HG03095 (cell line): Measurements from ENCODE around the gene GAB1.
A peak's percentile ranks its signal among the peaks of the same experiment; 100 is the strongest.

Experiments
- ATAC-seq: cut with Tn5 transposase; IDR thresholded peaks from one replicate; pipeline ENCODE4 v1.9.1; 2021; ENCODE audit warnings: moderate library complexity; ENCODE audit not compliant: unreplicated experiment

GAB1 gene

DNA sequence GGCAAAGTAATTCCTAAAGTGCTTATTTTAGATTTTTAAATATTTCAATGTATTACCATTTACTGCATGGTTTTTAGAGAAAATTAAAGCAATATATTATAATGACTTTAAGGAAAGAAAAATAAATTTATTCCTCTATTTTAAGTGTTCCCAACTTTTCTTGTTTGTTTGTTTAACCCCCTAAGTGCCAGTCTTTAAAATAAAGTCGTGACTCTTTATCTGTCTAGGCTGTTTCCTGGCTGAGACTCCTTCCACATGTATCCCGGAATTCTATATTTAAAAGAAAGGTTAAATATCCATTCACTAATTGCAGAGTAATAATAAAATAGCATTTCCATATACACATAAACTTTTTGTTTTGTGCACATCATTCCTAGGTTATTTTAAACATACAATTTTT, 71.2 kb downstream of the GAB1 start:
- no peak for ATAC-seq

- no peak for ATAC-seq
Measured at GRCh38 chr4:143410015-143410414, 73.3 kb downstream of the GAB1 start.

DNA sequence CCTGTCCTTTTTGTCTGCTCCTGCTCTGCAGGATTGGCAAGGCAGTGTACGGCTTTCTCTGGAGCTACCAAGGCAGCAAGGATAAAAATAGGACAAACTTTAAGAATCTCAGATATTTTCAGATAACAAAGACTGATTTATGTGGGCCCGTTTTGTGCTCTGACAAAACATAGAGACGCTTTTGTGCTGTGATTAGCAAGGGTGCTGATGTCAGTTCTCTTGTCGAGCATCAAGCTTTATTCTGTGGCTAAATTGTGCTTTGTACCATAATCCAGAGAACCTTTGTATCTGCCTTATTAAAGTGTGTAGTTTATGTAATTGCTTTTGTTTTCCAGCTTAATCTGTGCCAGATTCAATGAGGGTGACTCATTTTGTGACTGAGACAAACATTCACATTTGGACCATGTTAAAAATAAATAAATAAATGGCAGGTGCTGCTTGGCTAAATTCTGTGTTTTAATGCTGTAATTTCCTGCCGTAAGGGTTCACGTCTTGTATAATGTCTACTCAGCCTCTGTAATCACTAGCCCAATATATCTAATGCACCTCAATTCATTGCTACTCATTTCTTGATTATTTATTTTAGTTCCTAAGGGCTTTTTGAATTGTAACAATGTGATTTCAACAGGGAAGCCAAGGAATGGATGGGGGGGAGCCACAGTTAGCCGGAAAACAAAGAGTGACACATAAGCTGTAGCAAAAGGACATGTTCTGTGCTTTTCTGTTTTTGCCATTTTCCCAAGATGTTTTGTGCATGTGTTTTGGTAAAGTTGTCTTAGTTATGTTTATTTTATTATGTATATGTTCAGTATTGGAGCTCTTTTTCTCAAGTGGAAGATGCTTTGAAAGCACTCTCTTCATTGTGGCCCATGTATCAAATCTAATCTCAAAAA, 75.1 kb downstream of the GAB1 start:
- ATAC-seq: no peak

GRCh38 chr4:143412420-143412758, 75.7 kb downstream of the GAB1 start:
- ATAC-seq: no peak

GRCh38 chr4:143417679-143418403, 81.2 kb downstream of the GAB1 start:
- peak; percentile 88 for ATAC-seq

GRCh38 chr4:143420227-143420626, 83.6 kb downstream of the GAB1 start:
- ATAC-seq: no peak

DNA sequence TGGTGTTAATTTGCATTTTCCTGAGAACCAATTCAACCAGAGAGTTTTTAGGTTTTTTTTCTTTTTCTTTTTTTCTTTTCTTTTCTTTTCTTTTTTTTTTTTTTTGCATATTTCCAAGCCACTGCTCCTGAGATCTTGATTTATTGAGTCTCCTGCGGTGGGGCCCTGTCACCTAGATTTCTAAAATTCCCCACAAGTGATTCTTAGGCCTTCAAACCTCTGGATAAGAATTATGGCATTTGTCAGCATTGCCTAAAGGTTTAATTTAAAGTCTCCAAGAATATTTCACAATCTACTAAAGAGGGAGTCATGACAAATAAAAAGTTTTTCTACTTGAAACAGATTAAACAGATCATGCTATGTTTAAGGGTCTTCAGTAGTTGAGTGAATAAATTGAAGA, 84.9 kb downstream of the GAB1 start:
- no peak for ATAC-seq

- ATAC-seq: no peak
Measured at GRCh38 chr4:143424276-143424675, 87.6 kb downstream of the GAB1 start.

DNA sequence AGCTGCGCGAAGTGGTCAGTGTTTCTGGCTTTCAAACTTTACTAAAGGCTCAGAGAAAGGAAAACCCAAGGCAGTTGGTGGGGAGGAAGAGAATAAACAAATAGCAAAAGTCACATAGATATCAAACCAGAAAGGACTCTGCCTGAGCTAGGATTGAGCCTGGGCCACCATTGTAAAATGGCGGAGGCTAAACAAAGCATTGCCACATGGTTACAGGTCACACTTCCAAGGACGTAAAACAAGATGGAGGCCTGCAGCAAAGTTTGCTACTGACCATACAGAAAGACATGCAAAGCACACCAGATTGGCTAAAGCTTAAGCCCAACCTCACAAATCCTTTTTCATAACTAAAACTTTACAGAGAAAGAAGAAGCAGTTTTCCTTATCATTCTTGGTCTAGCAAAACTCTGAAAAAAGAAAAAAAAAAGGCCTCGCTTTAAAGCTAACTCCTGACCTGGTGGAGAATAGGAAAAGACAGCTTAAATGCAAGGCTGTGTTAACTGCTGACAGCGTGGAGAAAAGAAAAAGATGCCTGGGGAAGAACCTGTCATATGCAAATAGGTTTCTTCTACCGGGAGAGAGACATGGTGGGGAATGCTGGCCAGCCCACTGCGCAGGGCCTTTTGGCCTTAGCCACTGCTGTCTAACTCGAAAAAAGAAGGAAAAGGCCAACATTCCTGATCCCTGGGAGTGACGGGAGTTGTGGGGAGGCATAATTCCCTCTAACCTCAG, 95.0 kb downstream of the GAB1 start:
- ATAC-seq: no peak

GRCh38 chr4:143432258-143432591, 95.5 kb downstream of the GAB1 start:
- no peak for ATAC-seq

DNA sequence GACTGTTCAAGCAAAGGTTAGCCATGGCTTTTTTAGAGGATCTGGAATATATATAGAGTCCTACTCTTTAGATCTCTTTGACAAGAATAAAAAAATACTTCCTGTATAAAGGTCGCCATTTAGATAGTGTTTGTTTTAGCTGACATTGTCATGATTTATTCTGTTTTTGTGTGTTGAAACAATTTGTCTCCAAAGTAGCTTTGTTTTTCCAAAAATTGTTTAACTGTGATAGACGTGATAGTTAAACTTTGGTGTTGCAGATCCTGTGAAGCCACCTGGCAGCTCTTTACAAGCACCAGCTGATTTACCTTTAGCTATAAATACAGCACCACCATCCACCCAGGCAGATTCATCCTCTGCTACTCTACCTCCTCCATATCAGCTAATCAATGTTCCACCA, 96.6 kb downstream of the GAB1 start:
- ATAC-seq: no peak

DNA sequence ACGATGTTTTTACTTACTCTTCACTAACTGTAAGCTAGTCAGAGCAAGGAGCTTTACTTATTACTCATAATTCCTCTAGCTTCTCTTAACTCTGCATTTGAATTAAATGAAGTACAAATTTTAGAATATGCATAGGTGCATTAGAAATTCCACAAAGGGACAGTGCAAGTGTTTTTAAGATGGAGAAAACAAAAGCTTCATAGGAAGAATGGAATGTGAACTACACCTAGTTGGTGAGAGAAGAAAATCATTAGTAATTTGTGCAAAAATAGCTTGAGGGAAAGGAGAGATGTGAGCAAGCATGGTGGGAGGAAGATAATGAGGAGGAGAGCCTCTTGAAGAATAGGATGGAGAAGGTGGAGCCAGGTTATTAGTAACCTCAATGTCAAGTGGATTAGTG, 99.3 kb downstream of the GAB1 start:
- no peak for ATAC-seq

- no peak for ATAC-seq
Measured at GRCh38 chr4:143437476-143437875, 100.8 kb downstream of the GAB1 start.

GRCh38 chr4:143437937-143438336, 101.3 kb downstream of the GAB1 start:
- no peak for ATAC-seq

DNA sequence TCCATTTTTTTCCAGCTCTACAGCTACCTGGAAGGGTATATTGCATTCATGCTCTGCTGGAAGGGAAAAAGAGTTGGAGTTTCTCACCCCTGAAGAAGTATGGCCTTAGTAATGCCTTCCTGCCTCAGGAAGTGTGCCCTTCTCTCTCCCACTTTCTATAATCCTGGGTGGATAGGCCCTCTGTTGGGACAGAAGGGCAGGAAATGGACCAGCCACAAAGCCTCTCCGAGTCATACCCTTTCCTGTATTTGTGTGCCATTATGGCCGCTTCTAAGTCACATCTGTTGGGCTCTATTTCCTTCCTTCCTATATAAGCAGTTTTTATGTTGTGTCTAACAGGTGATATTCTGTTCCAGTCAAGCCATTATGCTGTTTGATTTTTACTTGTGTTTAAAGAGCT, 102.0 kb downstream of the GAB1 start:
- no peak for ATAC-seq

- no peak for ATAC-seq
Measured at GRCh38 chr4:143441109-143441508, 104.4 kb downstream of the GAB1 start.

GRCh38 chr4:143441678-143442077, 105.0 kb downstream of the GAB1 start:
- no peak for ATAC-seq

- ATAC-seq: no peak
Measured at GRCh38 chr4:143443728-143444127, 107.1 kb downstream of the GAB1 start.

GRCh38 chr4:143451186-143451585, 114.5 kb downstream of the GAB1 start:
- ATAC-seq: no peak

DNA sequence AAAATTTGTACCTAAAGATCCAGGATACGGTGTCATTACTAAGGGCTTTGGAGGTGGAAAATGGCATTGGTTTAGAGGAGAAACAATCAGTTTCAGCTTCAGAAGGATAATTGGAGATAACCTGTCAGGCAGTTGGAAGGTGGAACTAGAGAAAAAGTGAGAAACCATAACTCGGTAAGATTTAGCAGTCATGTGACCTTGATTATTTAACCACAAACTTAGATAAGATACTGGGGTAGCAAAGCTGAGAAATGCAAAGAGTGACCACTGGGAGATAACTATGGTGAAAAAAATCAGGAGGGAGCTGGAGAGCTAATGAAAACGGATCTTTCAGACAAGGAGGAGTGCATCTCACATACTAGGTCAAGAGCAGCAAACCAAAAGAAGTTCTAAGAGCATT, 118.5 kb downstream of the GAB1 start:
- ATAC-seq: no peak

- no peak for ATAC-seq
Measured at GRCh38 chr4:143458966-143459365, 122.3 kb downstream of the GAB1 start.
